K562 (cell line): Measurements from ENCODE around the gene SHFL. TPM values are rescaled to one million over a fixed set of nuclear protein-coding genes. Genes with fewer than 3 reads are reported as not detected.

Source experiments
- CREB1 ChIP-seq, 2 experiments: sonication (generic) in 1 of 2; formaldehyde crosslinking in 1 of 2; IDR thresholded peaks; 2 replicates each; pipeline versions ENCODE4 v1.6.1 to v1.8.0; 2012 to 2022; ENCODE audit warnings: inconsistent platforms in 1 of 2, mild to moderate bottlenecking in 1 of 2, missing genetic modification reagents in 1 of 2, moderate library complexity in 1 of 2
- FOXJ3 ChIP-seq: sonication (generic); formaldehyde crosslinking; IDR thresholded peaks from 2 replicates; pipeline ENCODE4 v1.4.0; 2020; ENCODE audit warnings: mild to moderate bottlenecking, missing genetic modification reagents
- HDAC1 ChIP-seq, 2 experiments: fragments of 450-650 bp; IDR thresholded peaks; 2 replicates each; pipeline ENCODE4 v1.6.1; 2016 to 2017; ENCODE audit warnings: inconsistent platforms in 1 of 2, mild to moderate bottlenecking in 1 of 2, moderate library complexity in 1 of 2
- HMGN3 ChIP-seq: IDR thresholded peaks from 2 replicates; pipeline ENCODE4 v1.6.1; 2011; ENCODE audit warnings: borderline replicate concordance, low read depth, mild to moderate bottlenecking, mixed read lengths, low read length; ENCODE audit not compliant: insufficient read length; ENCODE audit errors: extremely low read depth
- HNRNPH1 ChIP-seq: fragments of 200-400 bp; formaldehyde crosslinking; optimal IDR thresholded peaks from 2 replicates; pipeline ENCODE3; 2017; ENCODE audit warnings: low read depth, mild to moderate bottlenecking, low read length, moderate library complexity
- MAZ ChIP-seq, 2 experiments: fragments of 450-650 bp in 1 of 2; sonication (generic) in 1 of 2; formaldehyde crosslinking; IDR thresholded peaks in 1 of 2; conservative IDR thresholded peaks in 1 of 2; 2 replicates each; pipeline versions ENCODE4 v1.4.0 to v1.5.0; 2020; ENCODE audit warnings: mild to moderate bottlenecking in 1 of 2, missing genetic modification reagents in 1 of 2
- MIER1 ChIP-seq: fragments of 450-650 bp; IDR thresholded peaks from 2 replicates; pipeline ENCODE4 v1.6.1; 2016; ENCODE audit warnings: antibody characterized with exemption, mild to moderate bottlenecking, low read depth
- NFRKB ChIP-seq: fragments of 450-650 bp; IDR thresholded peaks from 2 replicates; pipeline ENCODE4 v1.6.1; 2016; ENCODE audit warnings: low read depth
- NR2C2 ChIP-seq, 2 experiments: fragments of 200-800 bp in 1 of 2; sonication (Bioruptor generic) in 1 of 2; sonication (generic) in 1 of 2; formaldehyde crosslinking in 1 of 2; IDR thresholded peaks; 2 replicates each; pipeline versions ENCODE4 v1.6.1 to v1.8.0; 2016 to 2022; ENCODE audit warnings: mild to moderate bottlenecking in 1 of 2, missing compliant biosample characterization in 1 of 2, missing genetic modification characterization in 1 of 2, missing genetic modification reagents in 1 of 2
- PHF21A ChIP-seq: fragments of 450-650 bp; IDR thresholded peaks from 2 replicates; pipeline ENCODE4 v1.6.1; 2017; ENCODE audit warnings: low read depth, borderline replicate concordance
- SIN3B ChIP-seq: fragments of 450-650 bp; IDR thresholded peaks from 2 replicates; pipeline ENCODE4 v1.6.1; 2017; ENCODE audit warnings: low read depth, mild to moderate bottlenecking, moderate library complexity
- SMARCA5 ChIP-seq: fragments of 450-650 bp; IDR thresholded peaks from 2 replicates; pipeline ENCODE4 v1.6.1; 2016
- TAL1 ChIP-seq: fragments of 450-650 bp; IDR thresholded peaks from 2 replicates; pipeline ENCODE4 v1.6.1; 2016; ENCODE audit warnings: mild to moderate bottlenecking
- ZNF146 ChIP-seq: IDR thresholded peaks from one replicate; pipeline ENCODE4 v1.6.1; 2018; ENCODE audit warnings: missing compliant biosample characterization; ENCODE audit not compliant: unreplicated experiment
- ZNF232 ChIP-seq: sonication (generic); formaldehyde crosslinking; IDR thresholded peaks from 2 replicates; pipeline ENCODE4 v1.8.0; 2022; ENCODE audit warnings: mild to moderate bottlenecking, missing genetic modification reagents
- ZNF239 ChIP-seq: fragments of 250-450 bp; sonication (Bioruptor Pico); IDR thresholded peaks from 2 replicates; pipeline ENCODE4 v1.4.0; 2020; ENCODE audit warnings: mild to moderate bottlenecking
- polyA plus RNA-seq, 8 experiments: library from polyadenylated mRNA; depleted of rRNA in 4 of 8; stranded (reverse) in 5 of 8; unstranded in 3 of 8; fragments of >200 nt; fragmentation: Nextera tagmentation in 2 of 8; fragmentation: Illumina TruSeq in 1 of 8; extraction: Ambion mirVana in 2 of 8; extraction: Trizol in 1 of 8; gene quantifications; 2 replicates each; pipeline versions ENCODE4 v1.2.1 to v1.2.3, GENCODE V29; 2011 to 2014; ENCODE audit warnings: inconsistent platforms in 1 of 8, missing spikeins in 1 of 8
- total RNA-seq, 7 experiments: library from RNA; depleted of rRNA in 6 of 7; stranded (reverse); fragments of >200 nt in 6 of 7; fragmentation: Illumina TruSeq in 2 of 7; extraction: Trizol in 2 of 7; gene quantifications; 2 replicates each; pipeline versions ENCODE4 v1.2.1 to v1.2.3, GENCODE V29; 2011 to 2021; ENCODE audit warnings: low replicate concordance in 1 of 7
- TF ChIP-seq, protein P1 (sequence below), 2 experiments: fragments of 450-650 bp in 1 of 2; sonication (generic) in 1 of 2; formaldehyde crosslinking; conservative IDR thresholded peaks; 2 replicates each; pipeline versions ENCODE4 v1.4.0 to v1.8.1; 2020 to 2022; ENCODE audit warnings: mild to moderate bottlenecking in 1 of 2, missing genetic modification reagents in 1 of 2
- TF ChIP-seq, protein P2 (sequence below): sonication (generic); formaldehyde crosslinking; IDR thresholded peaks from 2 replicates; pipeline ENCODE4 v1.8.0; 2022; ENCODE audit warnings: mild to moderate bottlenecking, missing genetic modification reagents
- TF ChIP-seq, protein P3 (sequence below): fragments of 250-450 bp; sonication (Bioruptor Pico); IDR thresholded peaks from 2 replicates; pipeline ENCODE4 v1.8.0; 2022; ENCODE audit warnings: inconsistent platforms, mild to moderate bottlenecking, moderate library complexity, borderline replicate concordance
- TF ChIP-seq, protein P4 (sequence below): fragments of 450-650 bp; formaldehyde crosslinking; IDR thresholded peaks from 2 replicates; pipeline ENCODE4 v1.4.0; 2020; ENCODE audit warnings: mild to moderate bottlenecking, moderate library complexity
- TF ChIP-seq, protein P5 (sequence below): sonication (generic); formaldehyde crosslinking; IDR thresholded peaks from 2 replicates; pipeline ENCODE4 v1.9.0; 2022; ENCODE audit warnings: mild to moderate bottlenecking, missing genetic modification reagents

The SHFL gene
- total and polyA plus RNA-seq, 9 of the 15 experiments (the other 6 are each of a cell fraction or from before 2014, with no cell fraction given), result 1.5 to 25.7 (median 13.0) TPM

DNA sequence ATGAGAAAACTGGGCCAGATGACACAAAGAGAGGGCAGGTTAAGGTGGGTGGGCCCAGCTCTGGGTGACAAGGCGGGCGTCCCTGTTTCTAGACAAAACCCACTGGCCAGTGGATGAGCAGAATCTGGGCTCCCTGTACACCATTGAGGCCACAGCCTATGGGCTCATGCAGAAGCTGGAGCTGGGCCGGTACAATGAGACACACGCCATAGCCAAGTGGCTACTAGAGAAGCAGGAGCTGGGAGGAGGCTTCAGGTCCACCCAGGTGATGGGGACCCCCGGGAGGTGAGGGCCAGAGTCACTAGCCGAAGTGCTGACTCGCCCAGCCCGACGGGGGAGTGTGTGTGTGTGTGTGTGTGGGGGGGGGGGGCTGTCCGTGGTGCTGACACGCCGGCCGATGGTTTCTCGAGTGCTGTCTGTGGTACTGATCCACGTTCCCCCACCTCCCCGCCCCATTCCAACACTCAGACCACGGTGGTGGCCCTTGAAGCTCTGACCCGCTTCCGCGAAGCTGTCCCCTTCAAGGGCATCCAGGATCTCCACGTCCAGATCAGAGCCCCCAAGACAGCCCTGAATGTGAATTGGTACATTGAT lies 24.3 kb upstream of the SHFL start (continued):
- TF ChIP-seq HDAC1 (IDR thresholded peaks at IDR 0.05) (peak in 1 of 2 experiments; percentile 61; a peak in 2 of 4 replicates), MAZ (CRISPR knock-in tag; conservative IDR thresholded peaks at IDR 0.05 in 1 of 2, IDR thresholded peaks at IDR 0.05 in 1 of 2) (no peak), ZNF239 (no peak), NR2C2 (CRISPR knock-in tag; IDR thresholded peaks at IDR 0.05) (0 out of 2 replicates have a peak, but pooled peaks have one; percentile 22), NR2C2 (tag; IDR thresholded peaks at IDR 0.05) (no peak), HMGN3 (no peak), MIER1 (peak; percentile 97), ZNF232 (CRISPR knock-in tag) (0 out of 2 replicates have a peak, but pooled peaks have one; percentile 56), PHF21A (no peak), CREB1 (IDR thresholded peaks at IDR 0.05) (no peak), CREB1 (CRISPR knock-in tag; IDR thresholded peaks at IDR 0.05) (no peak), FOXJ3 (CRISPR knock-in tag) (peak; percentile 69), HNRNPH1 (no peak), TAL1 (no peak), NFRKB (no peak), SMARCA5 (no peak), ZNF146 (CRISPR knock-in tag) (peak; percentile 29), SIN3B (no peak)
- TF ChIP-seq, protein P1, sequence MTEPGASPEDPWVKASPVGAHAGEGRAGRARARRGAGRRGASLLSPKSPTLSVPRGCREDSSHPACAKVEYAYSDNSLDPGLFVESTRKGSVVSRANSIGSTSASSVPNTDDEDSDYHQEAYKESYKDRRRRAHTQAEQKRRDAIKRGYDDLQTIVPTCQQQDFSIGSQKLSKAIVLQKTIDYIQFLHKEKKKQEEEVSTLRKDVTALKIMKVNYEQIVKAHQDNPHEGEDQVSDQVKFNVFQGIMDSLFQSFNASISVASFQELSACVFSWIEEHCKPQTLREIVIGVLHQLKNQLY (CRISPR knock-in tag; conservative IDR thresholded peaks at IDR 0.05), result no peak
- TF ChIP-seq, protein P2, sequence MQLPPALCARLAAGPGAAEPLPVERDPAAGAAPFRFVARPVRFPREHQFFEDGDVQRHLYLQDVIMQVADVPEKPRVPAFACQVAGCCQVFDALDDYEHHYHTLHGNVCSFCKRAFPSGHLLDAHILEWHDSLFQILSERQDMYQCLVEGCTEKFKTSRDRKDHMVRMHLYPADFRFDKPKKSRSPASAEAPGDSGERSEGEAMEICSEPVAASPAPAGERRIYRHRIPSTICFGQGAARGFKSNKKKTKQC (CRISPR knock-in tag), result peak; percentile 92
- TF ChIP-seq, protein P3, sequence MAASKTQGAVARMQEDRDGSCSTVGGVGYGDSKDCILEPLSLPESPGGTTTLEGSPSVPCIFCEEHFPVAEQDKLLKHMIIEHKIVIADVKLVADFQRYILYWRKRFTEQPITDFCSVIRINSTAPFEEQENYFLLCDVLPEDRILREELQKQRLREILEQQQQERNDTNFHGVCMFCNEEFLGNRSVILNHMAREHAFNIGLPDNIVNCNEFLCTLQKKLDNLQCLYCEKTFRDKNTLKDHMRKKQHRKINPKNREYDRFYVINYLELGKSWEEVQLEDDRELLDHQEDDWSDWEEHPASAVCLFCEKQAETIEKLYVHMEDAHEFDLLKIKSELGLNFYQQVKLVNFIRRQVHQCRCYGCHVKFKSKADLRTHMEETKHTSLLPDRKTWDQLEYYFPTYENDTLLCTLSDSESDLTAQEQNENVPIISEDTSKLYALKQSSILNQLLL (CRISPR knock-in tag), result no peak
- TF ChIP-seq, protein P4, sequence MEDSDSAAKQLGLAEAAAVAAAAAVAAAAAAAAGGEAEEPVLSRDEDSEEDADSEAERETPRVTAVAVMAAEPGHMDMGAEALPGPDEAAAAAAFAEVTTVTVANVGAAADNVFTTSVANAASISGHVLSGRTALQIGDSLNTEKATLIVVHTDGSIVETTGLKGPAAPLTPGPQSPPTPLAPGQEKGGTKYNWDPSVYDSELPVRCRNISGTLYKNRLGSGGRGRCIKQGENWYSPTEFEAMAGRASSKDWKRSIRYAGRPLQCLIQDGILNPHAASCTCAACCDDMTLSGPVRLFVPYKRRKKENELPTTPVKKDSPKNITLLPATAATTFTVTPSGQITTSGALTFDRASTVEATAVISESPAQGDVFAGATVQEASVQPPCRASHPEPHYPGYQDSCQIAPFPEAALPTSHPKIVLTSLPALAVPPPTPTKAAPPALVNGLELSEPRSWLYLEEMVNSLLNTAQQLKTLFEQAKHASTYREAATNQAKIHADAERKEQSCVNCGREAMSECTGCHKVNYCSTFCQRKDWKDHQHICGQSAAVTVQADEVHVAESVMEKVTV (CRISPR knock-in tag), result no peak
- TF ChIP-seq, protein P5, sequence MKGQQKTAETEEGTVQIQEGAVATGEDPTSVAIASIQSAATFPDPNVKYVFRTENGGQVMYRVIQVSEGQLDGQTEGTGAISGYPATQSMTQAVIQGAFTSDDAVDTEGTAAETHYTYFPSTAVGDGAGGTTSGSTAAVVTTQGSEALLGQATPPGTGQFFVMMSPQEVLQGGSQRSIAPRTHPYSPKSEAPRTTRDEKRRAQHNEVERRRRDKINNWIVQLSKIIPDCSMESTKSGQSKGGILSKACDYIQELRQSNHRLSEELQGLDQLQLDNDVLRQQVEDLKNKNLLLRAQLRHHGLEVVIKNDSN (CRISPR knock-in tag), result no peak
